ENCODE data around the gene ARHGAP26.
A peak's percentile ranks its signal among the peaks of the same experiment; 100 is the strongest.

ARHGAP26 gene

DNA sequence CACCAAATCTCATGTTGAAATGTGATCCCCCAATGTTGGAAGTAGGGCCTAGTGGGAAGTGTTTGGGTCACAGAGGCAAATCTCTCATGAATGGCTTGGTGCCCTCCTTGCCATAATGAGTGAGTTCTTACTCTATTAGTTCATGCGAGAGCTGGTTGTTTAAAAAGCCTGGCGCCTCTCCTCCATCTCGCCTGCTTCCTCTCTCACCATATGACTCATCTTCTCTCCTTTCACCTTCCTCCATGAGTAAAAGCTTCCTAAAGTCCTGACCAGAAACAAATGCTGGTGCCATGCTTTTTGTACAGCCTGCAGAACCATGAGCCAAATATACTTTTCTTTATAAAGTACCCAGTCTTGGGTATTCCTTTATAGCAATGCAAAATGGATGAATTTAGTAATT lies 20.9 kb upstream of the ARHGAP26 start:
- DNase-seq: no peak

DNA sequence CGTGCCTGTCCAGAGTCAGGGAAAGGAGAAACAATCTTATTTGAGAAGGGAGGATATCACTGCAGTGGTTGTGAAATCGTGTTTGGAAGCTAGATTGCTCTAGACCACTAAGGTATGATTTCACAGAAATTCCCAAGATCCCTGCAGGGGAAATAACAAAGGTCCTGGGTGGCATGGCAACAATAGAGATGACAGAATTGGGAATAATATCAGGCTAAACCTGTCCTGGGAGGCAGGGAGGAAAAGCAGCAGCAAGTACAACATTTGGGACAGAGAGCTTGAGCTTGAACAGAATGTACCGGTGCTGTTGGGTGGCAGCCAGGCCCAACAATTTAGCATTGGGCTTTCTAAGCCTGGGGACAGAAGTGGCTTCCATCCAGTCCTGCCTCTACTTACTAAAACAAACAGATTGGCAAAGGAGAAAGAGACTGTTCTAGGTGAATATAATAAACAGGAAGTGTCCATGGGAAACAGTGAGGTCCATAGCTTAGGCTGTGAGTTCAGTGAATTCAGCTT lies 17.0 kb upstream of the ARHGAP26 start:
- no peak for DNase-seq

DNA sequence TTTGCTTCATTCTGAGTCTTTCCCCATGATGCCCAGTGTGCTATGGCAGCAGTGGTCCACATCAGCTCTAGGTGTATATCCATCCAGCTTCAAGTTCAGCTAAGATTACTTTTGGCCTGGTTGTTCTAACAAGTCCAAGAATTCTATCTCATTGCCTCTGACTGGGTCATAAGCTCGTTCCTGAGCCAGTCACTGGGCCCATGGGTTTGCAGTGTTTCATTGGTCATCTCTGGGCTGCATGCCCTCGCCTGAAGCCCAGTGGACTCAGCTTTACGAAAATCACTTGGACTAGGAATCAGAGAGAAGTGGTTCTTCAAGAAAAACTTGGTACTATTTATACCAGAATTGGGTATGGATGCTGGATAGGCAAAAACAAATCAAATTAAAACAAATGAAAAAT lies 16.1 kb upstream of the ARHGAP26 start:
- DNase-seq: no peak

DNA sequence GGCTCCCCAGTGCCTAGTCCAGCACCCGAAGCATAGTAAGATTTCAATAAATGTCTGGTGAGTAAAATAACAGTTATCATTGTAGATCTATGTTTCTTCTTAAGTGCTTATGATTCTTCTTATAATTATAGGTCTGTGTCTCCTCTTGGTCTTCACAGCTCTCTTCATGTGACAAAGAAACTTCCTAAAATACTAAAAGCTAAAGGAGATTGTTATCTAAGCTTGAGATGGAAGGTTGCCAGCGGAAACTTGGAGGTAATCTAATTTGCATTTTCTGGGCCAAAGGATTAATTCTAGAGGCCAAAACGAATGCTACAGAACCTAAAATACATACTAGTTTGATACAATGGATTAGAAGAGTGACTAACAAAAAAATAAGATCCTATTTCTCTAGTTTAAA lies 13.6 kb upstream of the ARHGAP26 start:
- no peak for DNase-seq

DNA sequence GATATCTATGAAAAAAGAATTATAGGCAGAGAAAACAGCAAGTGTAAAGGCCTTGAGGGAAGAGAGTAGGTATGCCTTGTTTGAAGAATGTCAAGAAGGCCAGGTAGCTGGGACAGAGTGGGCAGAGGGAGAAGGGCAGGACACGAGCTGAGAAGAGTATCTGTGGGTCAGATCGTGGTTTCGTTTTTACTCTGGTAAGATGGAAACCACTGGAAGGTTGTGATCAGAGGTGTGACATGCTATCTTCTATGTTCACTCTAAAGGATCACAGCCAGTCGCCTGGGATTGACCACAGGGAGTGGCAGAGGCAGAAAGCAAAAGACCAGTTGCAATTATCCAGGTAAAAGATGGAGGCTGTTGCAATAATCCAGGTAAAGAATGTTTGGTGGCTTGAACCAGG lies 12.6 kb upstream of the ARHGAP26 start:
- no peak for DNase-seq

DNA sequence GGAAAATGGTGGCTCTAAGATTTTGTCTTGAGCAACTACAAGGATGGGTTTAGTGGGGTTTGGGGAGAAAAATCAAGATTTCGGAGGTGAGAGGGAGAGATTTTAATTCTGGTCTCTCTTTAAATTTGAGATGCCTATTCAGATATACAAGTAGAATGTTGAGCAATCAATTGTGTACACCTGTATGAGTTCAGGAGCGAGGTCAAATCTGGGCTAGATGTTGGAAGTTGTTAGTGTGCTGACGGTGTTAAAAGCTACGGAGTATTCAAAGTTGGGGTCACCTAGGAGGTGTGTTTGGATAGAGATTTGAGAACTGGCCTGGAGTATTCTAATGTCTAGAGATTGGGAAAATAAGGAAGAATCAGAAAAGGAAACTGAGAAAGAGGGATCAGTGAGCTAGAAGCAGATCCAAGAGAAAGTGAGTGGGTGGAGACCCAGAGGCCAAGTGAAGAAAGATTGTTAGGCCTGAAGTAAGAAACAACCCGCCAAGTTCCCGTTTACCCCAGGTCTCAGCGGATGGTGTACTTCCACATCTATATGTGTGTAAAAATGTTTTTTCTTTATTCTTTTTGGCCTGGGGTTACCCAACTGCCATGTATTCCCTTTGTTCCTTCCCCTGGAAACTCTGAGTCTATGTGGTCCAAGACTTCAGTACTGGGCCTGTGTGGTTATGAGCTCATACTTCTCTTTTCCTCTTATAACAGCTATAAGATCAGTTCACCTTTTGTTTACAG lies 11.9 kb upstream of the ARHGAP26 start:
- no peak for DNase-seq

DNA sequence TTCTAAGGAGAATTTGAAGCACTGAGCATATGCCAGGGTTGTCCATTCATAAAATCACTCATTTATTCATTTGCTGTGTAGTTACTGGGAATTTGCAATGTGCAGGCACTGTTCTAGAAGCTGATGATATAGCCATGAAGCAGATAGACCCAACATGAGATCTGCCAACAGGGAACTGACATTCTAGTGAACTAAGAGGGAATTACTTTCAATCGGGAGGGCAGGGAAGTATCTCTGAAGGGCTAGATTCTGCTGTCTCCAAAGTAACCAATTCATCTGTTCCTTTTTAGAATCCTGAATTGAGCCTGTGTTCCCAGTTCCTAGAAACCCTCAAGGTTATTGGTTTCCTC lies 11.4 kb upstream of the ARHGAP26 start:
- DNase-seq: no peak

DNA sequence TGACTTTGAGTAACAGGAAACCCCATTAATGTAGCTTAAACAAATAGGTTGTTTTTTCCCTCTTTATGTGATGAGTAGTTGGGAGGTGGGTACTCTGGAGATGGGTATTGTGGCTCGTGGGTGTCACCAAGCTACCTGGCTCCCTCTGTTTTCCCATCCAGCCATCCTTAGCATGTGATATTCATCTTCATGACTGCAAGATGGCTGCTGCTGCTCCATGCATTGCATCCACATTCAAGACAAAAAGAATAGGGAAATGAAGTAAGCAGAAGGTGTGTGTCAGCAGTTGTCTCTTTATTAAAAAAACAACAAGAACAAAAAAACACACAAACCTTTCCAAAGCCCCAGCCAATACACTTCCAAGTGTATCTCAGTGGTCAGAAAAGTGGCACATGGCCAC lies 6.5 kb upstream of the ARHGAP26 start:
- no peak for DNase-seq

DNA sequence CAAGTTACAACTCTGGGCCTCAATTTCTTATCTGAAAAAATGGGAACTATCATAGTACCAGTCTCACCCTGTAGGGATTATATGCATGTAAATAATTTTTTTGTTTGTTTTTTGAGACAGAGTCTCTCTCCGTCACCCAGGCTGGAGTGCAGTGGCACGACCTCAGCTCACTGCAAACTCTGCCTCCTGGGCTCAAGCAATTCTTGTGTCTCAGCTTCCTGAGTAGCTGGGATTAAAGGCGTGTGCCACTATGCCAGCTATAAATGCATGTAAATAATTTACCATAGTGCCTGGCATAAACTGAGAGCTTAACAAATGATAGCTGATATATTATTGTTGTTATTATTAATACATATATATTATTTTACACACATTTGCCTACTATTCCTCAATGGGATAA lies 3.0 kb upstream of the ARHGAP26 start:
- DNase-seq: no peak

DNA sequence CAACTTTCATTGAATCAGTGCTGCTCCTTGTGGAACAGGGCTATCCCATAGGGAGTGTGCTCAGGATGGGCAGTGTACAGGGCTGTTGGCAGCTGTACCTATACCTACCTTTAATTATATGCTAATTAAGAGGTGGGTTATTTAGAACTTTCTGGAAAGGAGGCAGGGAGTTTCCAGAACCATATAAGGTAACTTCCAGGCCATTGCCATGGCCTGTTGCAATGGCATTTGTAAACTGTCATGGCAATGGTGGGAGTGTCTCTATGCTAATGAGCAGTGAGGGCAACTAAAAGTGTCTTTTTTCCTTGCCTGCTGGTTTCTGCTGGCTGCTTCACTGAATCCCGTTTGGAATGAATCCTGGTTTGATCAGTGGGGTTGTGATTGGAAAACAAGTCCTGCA lies 2.3 kb upstream of the ARHGAP26 start:
- DNase-seq: no peak

DNA sequence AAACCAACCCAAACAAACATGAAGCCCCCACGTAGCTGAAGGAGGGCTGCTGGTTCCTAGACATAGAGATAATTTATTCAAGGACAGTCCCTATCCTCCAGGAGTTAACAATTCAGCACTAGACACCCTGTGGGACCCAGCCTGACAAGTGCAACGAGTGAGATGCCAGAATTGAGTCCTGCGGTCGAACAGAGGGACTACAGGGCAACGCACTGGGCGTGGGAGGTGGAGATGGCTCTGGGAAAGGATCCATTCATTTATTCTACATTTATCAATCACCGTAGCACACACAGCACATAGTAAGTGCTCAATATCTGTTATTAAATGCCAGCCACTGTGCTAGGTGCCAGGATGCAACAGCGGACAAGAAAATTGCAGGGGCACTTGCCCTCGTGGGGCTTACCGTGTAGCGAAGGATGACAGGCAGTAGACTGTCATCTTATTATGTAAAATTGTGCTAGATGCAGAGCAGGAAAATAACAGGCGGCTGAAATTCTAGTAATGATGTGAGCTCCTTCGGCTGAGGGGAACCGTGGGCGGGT lies 855 bp upstream of the ARHGAP26 start:
- no peak for DNase-seq

DNA sequence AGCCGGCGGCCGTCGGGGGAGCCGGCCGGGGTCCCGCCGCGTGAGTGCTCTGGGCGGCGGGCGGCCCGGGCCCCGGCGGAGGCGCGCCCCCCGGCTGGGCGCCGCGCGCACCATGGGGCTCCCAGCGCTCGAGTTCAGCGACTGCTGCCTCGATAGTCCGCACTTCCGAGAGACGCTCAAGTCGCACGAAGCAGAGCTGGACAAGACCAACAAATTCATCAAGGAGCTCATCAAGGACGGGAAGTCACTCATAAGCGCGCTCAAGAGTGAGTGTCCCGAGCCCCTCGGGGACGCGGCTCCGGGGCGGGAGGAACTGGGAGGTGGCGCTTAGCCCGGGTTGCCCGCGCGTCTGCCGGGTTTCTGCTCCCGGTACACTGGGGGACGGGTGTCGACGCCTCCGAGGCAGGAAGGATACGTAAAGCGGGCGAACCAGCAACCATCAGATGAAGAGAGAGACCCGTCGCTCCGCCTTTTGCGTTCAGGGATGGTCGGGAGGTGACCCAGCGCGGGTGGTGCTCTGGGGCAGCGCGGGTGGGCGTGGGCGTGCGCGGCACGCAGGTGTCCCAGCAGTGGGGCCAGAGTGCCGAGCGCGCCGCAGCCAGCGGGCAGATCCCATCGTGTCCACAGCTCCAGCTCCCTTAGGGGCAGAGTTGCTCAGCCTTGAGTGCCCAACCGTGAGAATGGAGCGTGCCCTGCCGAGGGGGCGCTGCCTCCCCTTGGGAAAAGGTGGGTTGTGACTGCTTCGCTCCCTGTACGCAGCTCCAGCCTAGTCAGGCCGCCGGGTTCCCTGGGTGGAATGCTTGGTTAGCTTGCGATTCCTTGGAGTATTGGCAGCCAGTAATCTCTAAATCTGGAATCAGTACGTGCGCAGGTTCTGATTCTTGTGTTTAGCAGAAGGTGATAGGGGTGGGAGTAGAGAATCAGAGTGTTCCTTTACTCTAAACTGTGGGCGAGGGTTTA lies 753 bp downstream of the ARHGAP26 start:
- DNase-seq: peak; percentile 88

DNA sequence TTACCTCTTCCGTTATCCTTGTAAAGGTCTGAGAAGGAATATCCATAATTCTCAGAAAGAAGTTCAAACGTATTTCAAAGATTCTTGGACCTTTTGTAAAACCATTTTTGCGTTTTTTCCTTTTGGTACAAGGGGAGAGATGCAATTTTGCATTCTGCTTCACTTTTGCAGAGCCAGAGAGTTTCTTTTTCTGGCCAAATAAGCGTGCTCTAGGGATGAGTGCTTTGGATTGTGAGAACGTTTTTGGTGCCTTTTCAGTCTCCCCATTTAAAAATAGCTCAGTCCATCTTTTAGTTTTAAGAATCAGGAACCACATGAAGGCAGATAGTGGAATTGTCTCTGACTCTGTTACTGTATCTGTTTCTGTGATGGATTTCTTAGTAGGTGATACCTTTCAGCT lies 1.5 kb downstream of the ARHGAP26 start:
- no peak for DNase-seq

DNA sequence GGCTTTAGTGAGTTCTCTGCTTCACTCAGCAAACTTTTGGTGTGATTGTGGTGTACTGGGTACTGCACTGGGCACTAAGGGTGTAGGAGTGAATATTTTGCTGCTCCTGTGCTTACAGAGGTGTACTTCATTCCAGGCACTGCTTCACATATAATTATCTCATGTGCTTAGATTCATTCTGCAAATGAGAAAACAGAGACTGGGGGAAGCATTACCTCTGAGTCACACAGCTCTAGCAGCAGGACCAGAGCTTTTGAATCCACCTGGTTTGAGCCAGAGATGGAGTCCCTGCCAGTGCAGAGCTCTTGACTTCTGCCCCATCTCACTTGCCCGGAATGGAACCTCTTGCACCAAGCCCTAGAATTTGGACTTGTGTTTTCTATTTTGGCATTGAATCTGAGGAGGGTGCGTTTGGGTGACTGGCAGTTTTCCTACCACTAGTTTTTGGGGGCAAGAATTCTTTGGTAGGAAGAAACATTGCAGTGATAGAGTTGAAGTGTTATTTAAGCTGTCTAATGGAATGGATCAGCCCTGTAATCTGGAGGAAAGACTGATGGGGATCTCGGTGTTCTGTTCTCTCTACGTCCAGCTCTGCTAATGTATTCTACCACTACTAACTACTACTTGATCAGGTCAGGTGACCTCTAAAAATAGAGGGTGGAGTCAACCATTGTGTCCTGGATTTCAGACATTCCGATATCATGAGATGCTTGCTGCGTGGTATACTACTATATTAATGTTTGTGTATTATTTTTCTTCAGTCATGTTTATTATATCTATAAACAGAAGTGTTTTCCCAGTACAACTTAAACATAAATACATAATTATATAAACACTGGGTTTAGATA lies 2.5 kb downstream of the ARHGAP26 start:
- no peak for DNase-seq

DNA sequence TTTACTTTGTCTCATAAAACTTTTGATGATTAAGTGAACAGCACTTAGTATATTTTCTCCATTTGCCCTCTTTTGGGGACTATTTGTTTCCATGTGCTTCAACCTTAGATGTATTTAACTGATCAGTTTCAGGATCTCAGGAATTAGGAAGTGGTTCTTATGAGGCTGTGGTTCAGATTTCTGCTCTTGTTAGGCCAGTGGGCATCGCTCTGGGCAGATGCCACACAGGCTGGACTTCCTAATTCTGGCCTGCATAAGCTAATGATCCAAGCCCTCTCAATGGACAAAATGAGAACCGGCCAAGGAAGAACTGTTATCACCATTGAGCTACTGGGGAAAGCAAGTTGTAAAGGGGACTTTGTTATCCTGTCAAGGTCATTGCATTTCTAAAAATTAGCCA lies 6.9 kb downstream of the ARHGAP26 start:
- DNase-seq: no peak

DNA sequence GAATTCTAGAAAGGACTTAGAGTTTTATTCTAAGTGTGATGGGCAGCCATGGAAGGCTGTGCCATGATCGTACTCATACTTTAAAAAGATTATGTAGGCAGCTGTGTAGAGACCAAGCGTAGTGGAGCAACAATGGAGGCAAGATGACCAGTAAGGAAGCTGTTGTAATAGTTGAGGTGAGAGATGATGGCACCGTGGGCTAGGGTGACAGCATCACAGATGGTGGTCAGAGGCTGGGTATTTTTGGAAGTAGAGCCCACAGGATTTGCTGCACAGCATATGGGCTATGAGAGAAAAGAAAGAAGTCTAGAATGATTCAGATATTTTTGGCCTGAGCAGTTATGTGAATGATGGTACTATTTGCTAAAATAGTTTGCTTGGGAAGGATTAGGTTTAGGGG lies 7.7 kb downstream of the ARHGAP26 start:
- no peak for DNase-seq

DNA sequence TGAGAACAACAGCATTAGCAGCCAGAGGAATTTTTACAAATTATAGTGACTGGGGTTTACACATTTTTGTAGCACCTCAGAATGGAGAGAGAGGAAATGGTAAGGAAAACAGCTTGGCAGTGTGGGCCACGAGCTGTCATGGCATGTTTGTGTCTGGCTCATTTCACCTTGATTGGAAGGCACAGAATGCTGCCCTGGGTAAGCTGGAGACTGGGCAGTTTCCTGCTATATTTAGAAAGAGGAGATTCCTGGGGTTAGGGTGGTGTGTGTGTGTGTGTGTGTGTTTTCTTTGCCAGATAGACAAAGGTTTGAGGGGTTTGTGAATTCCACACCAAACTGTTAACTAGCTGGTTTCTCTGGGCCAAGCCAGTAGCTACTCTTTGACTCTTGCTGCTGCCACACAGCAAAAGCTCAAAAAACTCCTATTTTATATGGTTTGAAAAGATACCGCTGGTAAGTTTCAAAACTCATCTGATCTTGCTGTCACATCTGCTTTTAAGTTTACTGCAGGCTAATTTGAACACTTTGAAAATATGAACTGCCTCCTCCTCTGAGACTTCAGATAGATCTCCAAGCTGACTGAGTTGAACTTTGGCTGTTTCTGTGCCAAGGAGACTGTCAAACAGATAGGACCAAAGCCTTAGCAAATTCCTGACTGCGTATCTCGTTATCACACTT lies 9.1 kb downstream of the ARHGAP26 start:
- no peak for DNase-seq

DNA sequence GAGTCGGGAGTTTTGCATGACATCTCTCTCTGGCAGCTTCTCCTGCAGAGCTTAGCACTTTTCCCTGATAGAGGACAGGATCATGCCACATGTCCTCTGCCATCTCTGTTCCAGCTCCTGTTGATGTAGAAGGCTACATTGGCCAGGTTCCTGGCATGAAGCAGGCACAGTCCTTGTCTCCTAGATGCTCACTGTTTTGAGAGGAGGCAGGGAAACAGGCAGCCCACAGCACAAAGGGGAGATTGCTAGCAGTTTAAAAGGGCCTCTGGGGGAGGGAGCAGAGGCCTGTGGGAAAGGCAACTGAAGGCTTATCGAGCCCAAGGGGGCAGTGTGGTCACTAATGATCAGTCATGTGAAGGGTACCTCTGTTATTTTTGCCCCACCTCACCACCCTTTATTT lies 10.7 kb downstream of the ARHGAP26 start:
- no peak for DNase-seq

DNA sequence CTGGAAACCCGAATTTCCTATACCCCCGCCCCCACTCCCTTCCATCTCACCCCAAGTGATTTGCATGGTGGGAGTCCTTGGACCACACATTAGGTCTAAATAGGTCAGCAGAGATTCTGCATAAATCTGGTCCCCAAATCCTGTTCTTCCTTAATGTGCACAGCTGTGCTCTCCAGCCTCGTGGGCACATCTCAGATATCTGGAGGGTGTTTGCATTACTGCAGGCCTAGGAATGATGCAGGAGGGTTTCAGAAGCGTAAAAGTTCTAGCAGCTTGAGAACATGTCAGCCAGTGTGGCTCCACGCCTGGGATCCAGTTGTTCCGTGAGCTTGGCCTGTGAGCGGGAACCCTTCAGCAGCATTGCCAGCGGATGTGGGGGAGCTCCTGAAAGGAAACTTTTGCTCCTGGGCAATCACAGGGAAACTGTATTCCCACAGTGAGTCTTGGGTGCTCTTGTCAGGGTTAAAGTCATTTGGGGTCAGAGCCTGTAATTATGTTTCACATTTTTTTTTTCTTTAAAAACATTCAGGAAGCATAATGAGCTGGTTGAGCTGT lies 12.9 kb downstream of the ARHGAP26 start:
- DNase-seq: no peak

DNA sequence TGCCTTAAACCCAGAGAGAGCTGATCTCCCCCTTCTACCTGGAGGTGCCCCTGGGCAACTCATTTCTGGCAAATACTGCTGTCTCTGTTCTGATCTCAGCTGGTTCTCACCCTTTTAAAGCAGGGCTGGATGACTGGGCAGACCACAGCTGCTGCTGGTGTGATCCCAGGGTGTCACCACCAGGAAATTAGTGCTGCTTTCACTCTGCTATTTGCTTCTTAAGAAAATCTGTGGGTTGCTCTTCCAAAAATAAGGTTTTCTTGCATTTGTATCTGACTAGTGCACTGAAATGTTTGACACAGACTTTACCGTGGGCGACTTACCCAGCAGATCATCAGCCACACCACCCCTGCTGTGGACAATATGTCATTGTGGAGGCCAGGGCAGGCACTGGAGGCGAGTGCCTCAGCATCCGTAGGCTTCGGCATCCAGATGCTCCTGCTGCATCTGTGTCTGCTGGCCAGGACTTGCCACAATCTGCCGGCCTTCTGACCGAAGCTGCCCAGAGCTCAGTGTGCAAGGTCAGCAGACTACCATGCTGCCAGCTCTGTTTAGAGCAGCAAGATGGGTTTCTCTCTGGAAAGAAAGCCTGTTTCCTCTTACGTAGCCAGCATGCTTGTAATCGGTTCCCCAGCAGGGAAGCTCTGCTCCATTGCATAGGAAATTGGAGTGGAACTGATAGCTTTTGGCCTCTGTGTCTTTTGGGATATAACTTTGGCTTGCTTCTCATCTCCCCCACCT lies 13.6 kb downstream of the ARHGAP26 start:
- peak; percentile 77 for DNase-seq

DNA sequence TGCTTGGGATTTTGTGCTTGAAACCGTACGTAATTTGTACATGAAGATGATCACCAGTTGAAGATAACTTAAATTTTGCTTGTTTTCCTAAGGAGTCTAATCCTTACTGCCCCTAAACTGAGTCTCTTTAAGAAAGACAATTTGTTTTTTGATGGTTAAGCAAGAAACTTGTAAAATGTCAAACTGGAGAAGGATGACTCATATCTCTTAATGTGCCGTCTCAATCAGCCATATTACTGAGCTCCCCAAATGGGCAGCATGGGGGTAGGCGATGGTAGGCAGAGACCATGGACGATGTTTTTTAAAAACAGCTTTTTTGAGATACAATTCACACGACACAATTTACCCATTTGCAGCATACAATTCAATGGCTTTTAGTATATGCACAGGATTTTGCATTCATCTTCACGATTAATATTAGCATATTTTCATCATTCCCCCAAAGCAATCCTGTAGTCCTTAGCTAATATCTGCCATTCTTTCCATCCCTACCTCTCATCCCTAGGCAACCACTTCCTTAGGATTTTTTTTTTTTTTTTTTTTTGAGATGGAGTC lies 14.3 kb downstream of the ARHGAP26 start:
- DNase-seq: no peak
